GM23248 (cell line): ENCODE data around the gene CSNK2B.

Source experiments
- EZH2 ChIP-seq: fragments of 200-600 bp; sonication (generic); IDR thresholded peaks from 2 replicates; pipeline ENCODE4 v1.6.1; 2018; ENCODE audit warnings: antibody characterized with exemption, mild to moderate bottlenecking; ENCODE audit not compliant: insufficient read depth, poor library complexity, severe bottlenecking
- EZH2phosphoT487 ChIP-seq: fragments of 200-600 bp; sonication (generic); IDR thresholded peaks from 2 replicates; pipeline ENCODE4 v1.6.1; 2018; ENCODE audit warnings: antibody characterized with exemption, moderate library complexity, mild to moderate bottlenecking, low read depth; ENCODE audit not compliant: insufficient read depth

GRCh38 chr6:31634131-31634530 is 31.7 kb upstream of the CSNK2B start:
- no peak for TF ChIP-seq EZH2
- no peak for TF ChIP-seq EZH2phosphoT487
